SW 1271 (cell line): ENCODE measurements around the gene UTP25.
A peak's percentile ranks its signal among the peaks of the same experiment; 100 is the strongest.

Experiments used
- DNase-seq, 2 experiments: peaks; one replicate each; lab custom pipeline; 2025; lab: John Stamatoyannopoulos, UW

Gene UTP25

DNA sequence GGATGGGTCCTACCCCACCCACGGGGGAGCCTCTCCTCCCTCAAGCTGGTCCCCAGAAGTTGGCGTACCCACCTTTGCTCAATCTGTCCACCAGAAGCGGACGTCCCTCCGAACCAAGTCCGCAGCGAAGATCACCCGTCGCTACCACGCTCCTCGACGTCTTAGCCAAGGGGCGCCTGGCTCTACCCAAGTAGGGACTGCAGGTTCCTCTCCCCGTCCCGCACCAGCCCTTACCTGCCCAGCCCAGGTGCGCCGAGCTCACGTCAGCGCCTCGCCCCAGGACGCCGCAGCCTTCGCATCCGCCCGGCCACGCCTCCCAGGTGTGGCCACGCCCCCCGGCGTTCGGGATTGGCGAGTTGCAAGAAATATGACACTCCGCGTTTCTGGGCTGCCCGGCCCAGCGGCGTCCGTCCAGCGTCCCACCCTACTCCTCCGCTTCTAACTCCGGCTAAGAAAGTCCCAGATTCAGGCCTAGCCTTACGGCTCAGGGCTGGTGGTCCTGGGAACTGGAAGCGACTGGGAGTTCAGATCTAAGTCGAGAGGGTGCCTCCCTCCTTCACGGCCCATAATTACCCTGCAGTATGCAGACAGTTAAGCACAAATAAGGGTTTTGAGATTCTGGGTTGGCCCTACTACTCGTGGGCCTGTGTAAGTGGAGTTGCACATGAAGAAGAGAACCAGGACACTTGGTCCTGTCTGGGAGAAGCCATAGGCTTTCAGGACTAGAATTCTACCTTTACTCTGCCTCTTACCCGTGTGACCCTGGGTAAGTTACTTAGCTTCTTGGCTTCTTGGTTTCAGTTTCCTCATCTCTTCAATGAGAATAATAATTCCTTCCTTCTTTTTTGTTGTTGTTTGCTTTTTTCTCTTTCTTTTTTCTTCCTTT, 21.7 kb upstream of the UTP25 start, which contains the start of gene IRF6:
Gene IRF6, minus strand, starts transcription at position 268 of the 886 bp plus-strand sequence. CDS start 4,729 bp downstream, outside the sequence.
- DNase-seq = no peak

DNA sequence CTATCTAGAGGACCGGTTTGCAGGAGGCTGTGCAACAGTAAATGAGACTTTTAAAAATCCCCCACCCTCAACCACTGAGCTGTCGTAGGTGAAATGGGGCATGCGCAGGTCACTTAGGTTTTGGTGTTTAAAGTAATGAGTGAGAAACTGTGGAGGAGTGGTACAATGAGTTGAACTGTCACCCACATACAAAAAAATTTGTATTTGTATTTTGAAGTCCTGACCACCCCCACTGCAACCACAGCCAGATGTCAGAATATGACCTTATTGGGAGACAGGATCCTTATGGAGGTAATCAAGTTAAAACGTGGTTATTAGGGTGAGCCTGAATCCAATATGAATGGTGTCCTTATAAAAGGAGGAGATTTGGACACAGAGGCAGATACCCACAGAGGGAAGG, 20.3 kb upstream of the UTP25 start:
- no peak for DNase-seq

DNA sequence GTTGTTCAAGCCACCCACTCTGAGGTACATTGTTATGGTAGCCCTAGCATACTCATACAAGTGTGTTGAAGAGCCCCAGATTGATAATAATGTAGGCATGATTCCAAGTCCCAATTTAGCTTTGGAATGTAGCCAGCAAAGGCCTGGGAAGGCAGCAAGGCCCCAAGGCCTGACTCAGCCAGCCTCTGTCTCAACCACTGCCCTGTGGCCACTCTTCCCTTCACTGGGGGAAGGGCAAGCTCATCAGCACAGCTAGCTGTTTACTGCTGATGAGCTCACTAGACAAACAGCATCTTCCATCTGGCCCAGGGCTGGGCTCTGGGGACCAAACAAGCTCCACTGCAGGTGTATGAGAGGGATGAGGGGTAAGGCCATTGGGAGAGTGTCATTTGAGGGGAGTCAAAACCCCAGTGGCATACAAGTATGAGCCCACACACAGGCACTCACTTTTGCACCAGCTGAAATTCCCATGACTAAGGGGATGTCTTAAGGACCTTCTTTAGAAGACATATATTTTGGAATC, 19.7 kb upstream of the UTP25 start:
- no peak for DNase-seq

DNA sequence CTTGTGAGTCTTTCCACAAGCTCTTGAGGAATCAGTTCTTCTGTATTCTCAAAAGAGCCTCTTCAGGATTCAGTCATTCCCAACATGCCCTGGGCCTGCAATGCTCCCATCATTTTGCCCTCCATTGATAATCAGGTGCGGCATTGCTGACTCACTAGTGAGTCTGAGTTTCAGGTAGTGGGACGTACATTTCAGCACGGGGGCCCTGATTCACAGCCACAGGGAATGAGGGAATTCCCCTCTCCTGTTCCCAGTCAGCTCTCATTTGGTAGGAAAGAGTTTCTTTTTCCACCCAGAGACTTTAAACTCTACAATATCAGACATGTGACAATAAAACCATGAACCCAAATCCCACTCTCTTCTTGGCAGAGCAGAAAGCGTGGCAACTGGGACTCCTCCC, 18.2 kb upstream of the UTP25 start:
- no peak for DNase-seq

DNA sequence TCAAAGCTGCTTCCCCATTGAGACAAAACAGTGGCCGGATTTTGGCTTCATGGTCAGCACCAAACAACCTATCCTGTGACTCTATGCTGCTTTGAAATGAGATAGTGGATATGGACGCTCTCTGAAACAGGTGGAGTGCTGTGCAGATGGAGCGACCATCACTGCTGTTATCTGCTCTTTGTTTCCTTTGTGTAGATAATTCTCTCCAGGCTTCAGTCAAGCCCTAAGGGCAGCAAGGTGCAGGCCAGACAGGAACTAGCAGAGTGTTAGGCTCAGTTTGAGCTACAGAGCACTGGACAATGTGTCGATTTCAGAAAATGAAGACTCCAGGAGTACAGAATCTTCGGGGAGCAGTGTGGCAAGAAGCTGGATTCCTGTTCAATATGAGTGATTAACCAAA, 17.0 kb upstream of the UTP25 start:
- no peak for DNase-seq

DNA sequence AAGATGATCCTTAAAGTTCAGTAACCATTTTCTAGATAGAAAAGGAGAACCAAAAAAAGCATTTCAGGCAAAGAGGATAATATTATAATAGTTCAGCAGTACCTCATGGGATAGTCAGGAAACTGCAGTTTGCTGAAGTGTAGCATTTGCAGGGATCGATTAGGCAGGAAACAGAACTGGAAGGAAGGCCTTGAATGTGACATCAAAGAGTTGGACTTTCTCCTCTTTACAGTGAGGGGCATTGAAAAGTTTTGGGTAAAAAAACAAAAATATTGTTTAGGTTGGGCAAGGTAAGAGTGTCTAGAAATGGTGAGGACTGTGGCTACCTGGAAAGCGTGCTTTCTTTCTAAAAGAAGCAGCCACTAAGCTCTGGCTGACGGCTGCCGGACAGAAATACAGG, 13.9 kb upstream of the UTP25 start:
- no peak for DNase-seq

DNA sequence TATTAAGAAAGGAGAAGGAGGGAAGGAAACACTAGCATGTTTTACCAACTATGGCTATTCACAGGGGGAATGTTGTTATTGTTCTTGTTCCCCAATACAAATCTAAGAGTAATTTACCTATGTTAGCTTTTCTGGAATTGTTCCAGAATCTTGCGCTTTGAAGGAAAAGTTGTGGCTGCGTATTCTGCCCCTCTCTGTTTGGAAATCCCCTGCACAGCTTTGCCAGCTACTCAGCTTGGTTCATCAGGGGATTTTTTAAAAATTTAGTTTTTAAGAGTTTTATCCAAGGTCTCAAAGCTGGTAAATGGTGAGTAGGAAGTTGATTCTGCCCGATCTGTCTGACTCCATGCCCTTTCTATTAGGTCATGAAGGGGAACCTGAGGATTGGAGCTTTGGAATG, 12.3 kb upstream of the UTP25 start:
- DNase-seq = no peak

DNA sequence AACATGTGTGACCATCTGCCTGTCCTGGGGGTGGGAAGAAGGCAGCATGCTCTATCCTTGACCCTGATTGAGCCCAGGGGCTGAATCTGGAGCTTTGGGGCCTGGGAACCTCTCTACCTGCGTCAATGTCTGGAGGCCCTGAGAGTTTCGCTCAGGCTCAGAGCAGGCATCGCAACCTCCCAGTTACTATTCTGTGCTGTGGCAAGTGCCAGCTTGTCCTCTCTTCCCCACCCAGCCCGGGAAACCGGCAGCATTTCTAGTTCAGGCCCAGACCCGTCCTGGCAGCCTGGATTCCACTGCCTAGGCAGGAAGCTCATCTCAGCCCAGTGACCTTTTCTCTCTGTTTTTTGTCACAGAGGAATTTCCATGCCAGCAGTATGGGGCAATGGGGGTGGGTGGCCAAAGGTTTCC, 11.8 kb upstream of the UTP25 start:
- DNase-seq = no peak

DNA sequence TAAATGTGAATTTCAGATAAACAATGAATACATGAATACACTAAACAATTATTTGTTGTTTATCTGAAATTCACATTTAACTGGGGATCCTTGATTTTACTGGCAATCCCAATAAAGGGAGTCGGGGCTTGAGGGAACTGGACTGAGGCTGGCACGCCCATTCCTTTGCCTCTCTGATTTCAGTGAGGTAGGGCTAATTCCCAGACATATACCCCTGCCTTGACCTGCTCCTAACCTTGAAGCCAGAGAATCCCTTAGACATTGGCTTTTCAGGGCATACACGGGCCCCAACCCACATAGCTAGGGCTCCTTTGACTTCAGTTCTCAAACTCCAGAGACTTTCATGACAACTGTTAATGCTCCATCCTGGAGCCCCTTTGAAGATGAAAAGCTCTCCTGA, 10.8 kb upstream of the UTP25 start:
- DNase-seq = no peak

DNA sequence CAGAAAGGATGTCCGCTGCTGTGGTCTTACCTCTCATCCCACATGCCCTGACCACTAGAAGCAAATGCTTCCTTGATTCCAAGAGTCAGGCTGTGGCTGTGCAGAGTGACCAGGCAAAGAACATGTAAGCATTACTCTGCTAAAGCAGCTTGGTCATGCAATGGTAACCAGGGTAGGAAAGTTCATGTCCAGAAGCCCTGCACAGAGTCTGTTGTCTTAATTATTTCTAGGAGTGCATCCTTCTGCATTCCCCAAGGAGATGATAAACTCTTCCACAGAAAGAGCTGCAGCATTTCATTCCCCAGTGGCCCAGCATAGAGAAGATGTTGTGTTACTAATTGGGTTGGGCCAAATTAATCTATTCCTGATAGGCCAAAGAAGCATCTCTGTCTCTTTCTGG, 10.1 kb upstream of the UTP25 start:
- DNase-seq = no peak

DNA sequence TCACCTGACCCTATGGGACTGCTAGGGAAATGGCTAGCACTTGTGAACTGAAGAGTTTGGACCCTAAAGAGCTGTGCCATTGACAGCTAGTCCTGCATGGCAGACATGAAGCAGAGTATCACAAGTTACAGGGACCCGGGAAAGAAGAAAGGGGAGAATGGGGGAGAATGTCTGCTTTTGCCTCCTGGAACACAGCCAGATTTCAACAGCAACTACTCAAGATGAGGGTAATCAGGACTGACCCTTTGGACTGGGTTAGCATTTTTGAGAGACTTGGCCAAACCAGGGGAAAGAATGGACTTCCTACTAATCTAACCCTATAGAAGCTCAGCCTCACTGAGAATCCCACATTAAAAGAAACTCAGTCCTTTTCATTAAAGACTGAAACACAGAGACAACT, 8.7 kb upstream of the UTP25 start:
- DNase-seq = no peak

DNA sequence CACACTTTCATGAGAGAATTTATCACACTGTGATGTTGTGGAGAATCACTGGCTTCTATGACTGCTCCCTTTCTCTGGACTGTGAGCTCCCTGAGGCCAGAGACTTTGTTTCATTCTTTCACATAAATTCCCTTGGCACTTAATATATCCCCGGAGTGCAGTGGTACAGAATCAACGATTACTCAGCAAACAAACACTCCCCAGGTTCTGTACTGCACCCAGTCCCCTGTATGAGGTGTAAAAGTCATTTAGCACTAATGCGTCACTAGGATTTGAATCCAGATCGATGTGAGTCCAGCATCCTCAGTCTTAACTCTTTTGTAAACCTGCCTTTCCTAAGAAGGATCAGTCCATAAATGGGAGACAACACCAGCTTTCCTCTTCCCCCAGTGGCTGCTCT, 6.8 kb upstream of the UTP25 start:
- no peak for DNase-seq

DNA sequence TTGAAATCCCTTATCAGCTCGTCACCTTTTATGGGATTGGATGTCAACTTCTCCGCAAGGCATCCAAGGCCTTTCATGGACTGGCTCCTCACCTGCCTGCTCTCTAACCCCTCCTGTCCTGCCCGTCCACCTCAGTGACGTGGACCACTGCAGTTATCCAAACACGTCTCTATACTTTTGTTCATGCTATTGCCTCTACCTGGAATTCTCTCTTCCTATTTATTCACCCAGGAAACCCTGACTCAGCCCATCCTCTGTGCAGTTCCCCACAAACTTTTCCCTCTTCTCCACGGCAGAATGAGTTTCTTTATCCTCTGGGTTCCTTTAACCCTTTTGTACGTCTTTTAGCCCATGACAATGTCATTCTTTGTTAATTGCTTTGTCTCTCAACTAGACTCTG, 5.1 kb upstream of the UTP25 start:
- DNase-seq = no peak

DNA sequence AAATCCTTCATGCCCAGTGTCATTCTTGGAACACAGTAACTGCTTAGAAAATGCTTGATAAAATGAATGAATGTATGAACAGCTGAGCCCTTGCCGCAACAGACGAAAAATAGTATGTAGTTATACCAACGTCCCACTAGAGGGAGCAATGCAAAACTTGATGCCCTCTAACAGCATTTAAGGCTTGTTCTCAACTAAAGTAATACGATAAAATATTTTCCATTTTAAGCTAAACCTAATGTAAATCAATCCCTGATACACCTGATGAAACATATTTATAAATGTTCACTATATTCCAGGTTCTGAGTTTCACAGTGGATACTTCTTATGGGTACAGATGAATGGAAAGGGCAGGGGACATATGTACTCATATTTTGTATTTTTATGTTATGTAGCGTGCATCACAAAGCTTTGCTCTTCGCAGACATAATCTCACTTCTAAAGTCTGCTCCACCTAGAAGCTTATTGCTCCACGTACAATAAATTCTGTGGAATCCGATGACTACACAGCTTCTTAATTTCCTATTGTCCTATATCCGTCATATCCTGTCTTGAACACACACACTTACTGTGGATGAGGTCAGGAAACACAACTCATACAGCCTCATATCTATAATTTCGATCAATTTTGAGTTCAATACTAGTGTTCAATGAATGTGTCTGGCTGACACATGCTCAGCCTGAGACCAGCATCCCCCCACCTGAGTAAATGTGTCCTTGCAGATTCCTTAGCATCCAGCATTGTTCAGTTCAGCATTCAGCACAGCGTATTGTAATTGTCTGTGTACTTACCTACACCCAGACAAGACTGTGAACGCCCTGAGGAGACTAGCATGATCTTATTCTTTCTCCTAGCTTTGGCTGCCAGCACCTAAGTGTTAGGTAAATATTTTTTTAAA, 4.4 kb upstream of the UTP25 start:
- peak; percentile 7 to 44 for DNase-seq

DNA sequence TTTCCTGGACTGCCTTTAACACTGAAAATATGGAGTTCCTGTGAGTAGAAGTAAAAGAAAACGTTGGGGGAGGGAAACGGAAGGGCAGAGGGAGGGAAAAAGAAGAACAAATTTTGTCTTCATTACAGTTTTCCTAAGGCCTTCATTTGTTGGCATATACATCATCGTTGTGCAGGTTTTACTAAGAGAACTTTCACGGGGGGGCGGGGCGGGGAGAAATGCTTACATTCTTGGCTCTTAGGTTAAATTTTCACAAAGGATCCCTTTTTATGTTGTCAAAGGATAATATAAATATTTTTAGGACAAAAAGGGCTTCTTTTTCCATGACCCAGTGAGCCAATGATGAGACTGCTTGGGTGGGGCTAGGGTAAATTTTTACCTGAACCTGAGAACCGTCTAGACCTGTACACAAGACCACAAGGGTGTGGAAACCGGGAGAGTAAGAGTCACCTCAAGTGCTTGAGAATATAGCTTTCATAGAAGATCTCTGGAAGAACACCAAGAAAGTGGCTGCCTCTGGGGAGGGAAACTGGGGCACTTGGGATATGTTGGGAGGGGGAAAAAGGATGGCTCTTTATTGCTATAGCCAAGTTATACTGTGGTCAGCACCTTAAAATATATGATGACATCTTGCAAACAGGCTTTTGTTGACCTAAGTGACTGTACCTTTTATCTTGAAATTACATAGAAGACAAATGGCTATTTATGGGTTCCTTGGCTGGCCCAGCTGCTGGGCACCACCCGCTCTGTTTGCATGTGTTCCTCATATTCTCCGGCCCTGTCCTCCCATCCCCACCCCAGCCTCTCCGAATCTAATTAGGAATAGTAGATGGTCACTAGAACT, 2.0 kb upstream of the UTP25 start:
- DNase-seq = no peak

DNA sequence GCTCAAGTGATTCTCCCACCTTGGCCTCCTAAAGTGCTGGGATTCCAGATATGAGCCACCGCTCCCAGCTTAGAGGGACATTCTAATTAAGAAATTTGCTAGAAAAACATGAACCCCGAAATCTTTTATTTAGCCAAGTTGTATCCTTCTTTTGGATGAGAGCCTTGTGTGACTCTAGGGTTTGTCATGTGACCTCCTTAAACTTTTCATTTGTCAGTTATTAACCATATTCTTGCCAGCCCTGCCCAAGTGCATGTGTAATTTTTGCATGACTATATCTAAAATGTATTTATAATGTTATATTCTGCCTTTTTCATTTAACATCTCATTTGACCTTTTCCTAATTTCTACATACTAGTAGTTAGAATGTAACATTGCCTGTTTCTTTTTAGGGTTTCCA, 1.9 kb downstream of the UTP25 start:
- no peak for DNase-seq

DNA sequence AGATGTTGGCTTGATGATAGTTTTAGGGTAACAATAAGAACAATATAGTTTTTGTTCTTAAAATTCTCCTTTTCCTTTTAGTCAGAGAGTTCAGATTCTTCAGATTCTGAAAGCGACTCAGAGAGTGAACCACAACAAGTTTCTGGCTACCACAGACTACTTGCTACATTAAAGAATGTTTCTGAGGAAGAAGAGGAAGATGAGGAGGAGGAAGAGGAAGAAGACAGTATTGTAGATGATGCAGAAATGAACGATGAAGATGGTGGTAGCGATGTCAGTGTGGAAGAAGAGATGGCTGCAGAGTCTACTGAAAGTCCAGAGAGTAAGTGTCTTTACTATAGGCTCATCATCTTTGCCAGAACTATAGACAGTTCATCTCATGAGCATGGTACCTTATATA, 3.0 kb downstream of the UTP25 start:
- no peak for DNase-seq

DNA sequence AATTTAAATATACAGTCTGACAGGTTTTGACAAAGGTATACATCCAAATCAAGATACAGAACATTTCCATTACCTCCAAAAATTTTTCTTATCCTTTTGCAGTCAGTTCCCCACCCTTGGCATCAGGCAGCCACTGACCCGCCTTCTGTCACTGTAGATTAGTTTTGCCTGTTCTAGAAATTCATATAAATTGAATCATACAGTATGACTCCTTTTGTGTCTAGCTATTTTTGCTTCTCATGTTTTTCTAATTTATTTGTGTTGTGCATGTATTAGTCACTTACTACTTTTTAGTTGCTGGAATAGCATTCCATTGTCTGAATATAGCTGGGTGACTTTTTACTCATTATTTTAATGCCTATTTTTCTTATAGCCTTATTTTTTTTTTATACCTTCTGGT, 3.8 kb downstream of the UTP25 start:
- DNase-seq = no peak

DNA sequence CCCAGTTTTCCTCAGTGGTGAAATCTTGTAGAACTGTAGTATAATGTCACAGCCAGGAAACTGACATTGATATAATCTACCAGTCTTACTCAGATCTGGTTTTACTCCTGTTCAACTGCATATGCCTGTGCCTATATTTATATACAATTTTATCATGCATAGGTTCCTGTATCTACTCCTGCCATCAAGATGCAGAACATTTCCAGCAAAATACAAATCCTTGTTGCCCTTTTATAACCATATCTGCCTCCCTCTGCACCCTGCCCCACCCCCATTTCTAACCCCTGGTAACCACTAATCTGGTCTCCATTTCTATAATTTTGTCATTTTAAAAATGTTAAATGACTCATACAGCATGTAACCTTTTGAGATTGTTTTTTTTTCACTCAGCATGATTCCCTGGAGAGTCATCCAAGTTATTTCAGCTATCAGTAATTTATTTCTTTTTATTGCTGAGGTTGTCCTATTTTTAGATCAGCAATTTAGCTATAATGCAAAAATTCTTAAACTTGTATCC, 8.1 kb downstream of the UTP25 start:
- no peak for DNase-seq

DNA sequence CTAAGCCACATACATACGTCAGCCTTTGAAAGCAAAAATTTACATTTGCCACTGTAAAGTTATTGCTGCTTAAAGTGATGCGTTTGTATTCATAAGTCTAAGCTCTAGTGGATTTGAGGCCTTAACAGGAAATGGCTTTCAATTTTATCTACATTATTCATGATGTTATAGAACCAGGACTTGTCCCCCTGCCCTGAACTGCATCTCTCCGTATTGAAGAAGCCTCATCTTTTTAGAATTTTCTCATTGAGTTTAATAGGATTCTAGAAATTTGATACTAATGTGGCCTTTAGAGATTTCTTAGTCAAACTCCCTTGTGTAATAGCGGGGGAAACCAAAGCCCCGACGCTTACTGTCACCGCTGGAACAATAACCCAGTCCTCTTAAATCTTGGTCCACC, 9.9 kb downstream of the UTP25 start:
- DNase-seq = no peak

DNA sequence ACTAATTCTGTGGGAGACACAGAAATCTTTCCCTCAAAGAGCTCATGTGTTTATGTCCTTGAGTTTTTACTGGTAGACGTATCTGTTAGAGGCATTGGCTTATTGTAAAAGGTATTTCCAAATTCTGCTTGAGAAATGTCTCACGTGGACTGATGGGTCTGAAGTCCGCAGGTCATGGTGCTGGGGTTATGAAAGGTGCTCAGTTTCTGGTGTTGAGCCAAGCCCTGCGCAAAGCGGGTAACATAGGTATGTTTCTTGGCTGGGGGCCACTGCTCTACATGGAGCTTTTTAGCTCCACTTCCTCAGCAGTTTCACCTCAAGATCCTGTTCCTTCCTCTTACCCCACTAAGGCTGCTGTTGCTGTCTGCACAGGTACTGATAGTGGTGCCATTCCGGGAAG, 10.8 kb downstream of the UTP25 start:
- DNase-seq = peak in 1 of 2 experiments; percentile 2
